Suprapubic skin (tissue), 4 donors: ENCODE measurements around the gene IRAG1.

Experiments used
- EP300 ChIP-seq: sonication (generic); formaldehyde crosslinking; IDR thresholded peaks from one replicate; pipeline ENCODE4 v1.6.1; 2017; ENCODE audit warnings: antibody characterized with exemption
- POLR2A ChIP-seq, 2 donors: fragments of 450-650 bp; IDR thresholded peaks; one replicate each; pipeline ENCODE4 v1.6.1; 2017; ENCODE audit warnings: antibody characterized with exemption in 2 of 2, mild to moderate bottlenecking in 2 of 2, moderate library complexity in 2 of 2
- POLR2AphosphoS5 ChIP-seq, 3 donors: sonication (generic); formaldehyde crosslinking; IDR thresholded peaks; one replicate each; pipeline ENCODE4 v1.6.1; 2017; ENCODE audit warnings: antibody characterized with exemption in 3 of 3

DNA sequence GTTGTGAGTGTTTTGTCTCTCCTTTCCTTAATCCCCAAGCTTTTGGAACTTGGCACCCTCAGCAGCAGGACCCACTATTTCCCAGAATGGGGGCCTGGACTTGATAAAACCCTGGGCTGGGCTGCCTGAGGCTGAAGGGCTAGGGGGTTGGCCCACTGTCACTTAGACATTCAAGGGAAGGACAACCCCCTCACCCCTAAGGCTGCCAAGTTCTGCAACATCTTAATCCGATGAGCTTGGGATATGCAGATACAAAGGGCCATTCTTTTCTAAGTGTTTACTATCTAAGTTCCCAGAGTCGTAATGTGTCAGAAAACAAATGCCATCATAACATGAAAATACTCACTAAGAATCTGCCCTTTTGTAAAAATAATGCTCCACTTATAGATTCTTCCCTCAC lies 42.9 kb downstream of the IRAG1 start:
- TF ChIP-seq POLR2AphosphoS5 (IDR thresholded peaks at IDR 0.05) (no peak), EP300 (no peak), POLR2A (IDR thresholded peaks at IDR 0.05) (no peak)
